ENCODE measurements around the gene PXK.

The PXK gene

GRCh38 chr3:58416191-58416590, 83.5 kb downstream of the PXK start:
- no peak overlapping the region for H3K4me3 ChIP-seq (ENCODE audit: low read depth, low read length)
- DNase-seq (ENCODE audit: low read depth), result no peak
- no peak for TF ChIP-seq MYC (IDR thresholded peaks at IDR 0.05; ENCODE audit: low read depth, low read length)
- TF ChIP-seq CTCF (IDR thresholded peaks at IDR 0.05; ENCODE audit: low read depth, low read length), result no peak
- no peak for TF ChIP-seq MAX (IDR thresholded peaks at IDR 0.05; ENCODE audit: low read depth, low read length)

- H3K4me3 ChIP-seq (ENCODE audit: low read depth, low read length), result no peak overlapping the region
- no peak for DNase-seq (ENCODE audit: low read depth)
- no peak for TF ChIP-seq MYC (IDR thresholded peaks at IDR 0.05; ENCODE audit: low read depth, low read length)
- no peak for TF ChIP-seq CTCF (IDR thresholded peaks at IDR 0.05; ENCODE audit: low read depth, low read length)
- TF ChIP-seq POLR2A (IDR thresholded peaks at IDR 0.05; ENCODE audit: extremely low read depth, insufficient read length), result no peak
- no peak for TF ChIP-seq MAX (IDR thresholded peaks at IDR 0.05; ENCODE audit: low read depth, low read length)
Observed at GRCh38 chr3:58417075-58417474, 84.4 kb downstream of the PXK start.

GRCh38 chr3:58418227-58418626, 85.5 kb downstream of the PXK start:
- no peak for TF ChIP-seq MAX (IDR thresholded peaks at IDR 0.05; ENCODE audit: low read depth, low read length)
- TF ChIP-seq MYC (IDR thresholded peaks at IDR 0.05; ENCODE audit: low read depth, low read length), result no peak
- no peak for TF ChIP-seq POLR2A (IDR thresholded peaks at IDR 0.05; ENCODE audit: extremely low read depth, insufficient read length)
- TF ChIP-seq CTCF (IDR thresholded peaks at IDR 0.05; ENCODE audit: low read depth, low read length), result no peak
- no peak for DNase-seq (ENCODE audit: low read depth)
- no peak overlapping the region for H3K4me3 ChIP-seq (ENCODE audit: low read depth, low read length)

- no peak for DNase-seq (ENCODE audit: low read depth)
- no peak for TF ChIP-seq POLR2A (IDR thresholded peaks at IDR 0.05; ENCODE audit: extremely low read depth, insufficient read length)
- no peak for TF ChIP-seq MAX (IDR thresholded peaks at IDR 0.05; ENCODE audit: low read depth, low read length)
- no peak for TF ChIP-seq MYC (IDR thresholded peaks at IDR 0.05; ENCODE audit: low read depth, low read length)
- no peak overlapping the region for H3K4me3 ChIP-seq (ENCODE audit: low read depth, low read length)
Observed at GRCh38 chr3:58419780-58420507, 87.3 kb downstream of the PXK start.

- H3K4me3 ChIP-seq (ENCODE audit: low read depth, low read length), result no peak overlapping the region
- DNase-seq (ENCODE audit: low read depth), result no peak
- TF ChIP-seq POLR2A (IDR thresholded peaks at IDR 0.05; ENCODE audit: extremely low read depth, insufficient read length), result no peak
- no peak for TF ChIP-seq CTCF (IDR thresholded peaks at IDR 0.05; ENCODE audit: low read depth, low read length)
- TF ChIP-seq MYC (IDR thresholded peaks at IDR 0.05; ENCODE audit: low read depth, low read length), result no peak
- no peak for TF ChIP-seq MAX (IDR thresholded peaks at IDR 0.05; ENCODE audit: low read depth, low read length)
Observed at GRCh38 chr3:58421004-58421403, 88.3 kb downstream of the PXK start.

- TF ChIP-seq MYC (IDR thresholded peaks at IDR 0.05; ENCODE audit: low read depth, low read length), result no peak
- no peak for TF ChIP-seq CTCF (IDR thresholded peaks at IDR 0.05; ENCODE audit: low read depth, low read length)
- TF ChIP-seq POLR2A (IDR thresholded peaks at IDR 0.05; ENCODE audit: extremely low read depth, insufficient read length), result no peak
- no peak for TF ChIP-seq MAX (IDR thresholded peaks at IDR 0.05; ENCODE audit: low read depth, low read length)
Observed at GRCh38 chr3:58422756-58423325, 90.1 kb downstream of the PXK start.

More at GRCh38 chr3:58422756-58423325, 90.1 kb downstream of the PXK start:
- peak; percentile 30 for DNase-seq (ENCODE audit: low read depth)
- H3K4me3 ChIP-seq (ENCODE audit: low read depth, low read length), result no peak overlapping the region
